GM06990 (cell line): ENCODE measurements around the gene MDFIC.

ENCODE experiments used
- DNase-seq: peaks from one replicate; pipeline ENCODE4 v3.0.0-alpha.2; 2011; ENCODE audit not compliant: insufficient read length; ENCODE audit errors: extremely low read depth
- H3K27me3 ChIP-seq: replicated peaks from 2 replicates; pipeline ENCODE4 v1.6.0; 2011; ENCODE audit warnings: low read length; ENCODE audit not compliant: control insufficient read depth, insufficient read depth
- H3K36me3 ChIP-seq: 2 replicates; pipeline ENCODE4 v1.5.1; 2011; ENCODE audit warnings: low read length; ENCODE audit not compliant: control insufficient read depth, insufficient read depth
- H3K4me3 ChIP-seq: replicated peaks from 2 replicates; pipeline ENCODE4 v1.5.1; 2011; ENCODE audit warnings: low read depth, mild to moderate bottlenecking, control low read depth, low read length
- CTCF ChIP-seq: IDR thresholded peaks from 2 replicates; pipeline ENCODE4 v1.5.1; 2011; ENCODE audit warnings: low read length, control low read depth, mild to moderate bottlenecking, inconsistent platforms; ENCODE audit not compliant: insufficient read depth, poor library complexity, severe bottlenecking

MDFIC gene

GRCh38 chr7:114943530-114943929 is 21.6 kb downstream of the MDFIC start:
- no peak for DNase-seq
- TF ChIP-seq CTCF = no peak
- Histone ChIP-seq H3K27me3 (no peaks in the 10 kb centered on the region), H3K36me3 (peaks cover 4% of the 10 kb centered on the region), H3K4me3 (no peak overlapping the region)

- no peak for DNase-seq
- Histone ChIP-seq H3K36me3 (peaks cover 4% of the 10 kb centered on the region), H3K4me3 (no peak overlapping the region), H3K27me3 (no peaks in the 10 kb centered on the region)
- no peak for TF ChIP-seq CTCF
These were observed 22.3 kb downstream of the MDFIC start for GRCh38 chr7:114943953-114944744.

- no peak overlapping the region for H3K4me3 ChIP-seq
These were observed 23.1 kb downstream of the MDFIC start for GRCh38 chr7:114944745-114945625.

GRCh38 chr7:114949231-114949630 is 27.3 kb downstream of the MDFIC start:
- no peak for DNase-seq
- no peaks in the 10 kb centered on the region for H3K27me3 ChIP-seq
- no peak for TF ChIP-seq CTCF
- H3K36me3 ChIP-seq = peaks cover 8% of the 10 kb centered on the region
- H3K4me3 ChIP-seq = no peak overlapping the region

More at GRCh38 chr7:114944745-114945625, 23.1 kb downstream of the MDFIC start:
- no peak for TF ChIP-seq CTCF
- Histone ChIP-seq H3K36me3 (peaks cover 6% of the 10 kb centered on the region), H3K27me3 (no peaks in the 10 kb centered on the region)
- DNase-seq = no peak

GRCh38 chr7:114952296-114952695 is 30.4 kb downstream of the MDFIC start:
- no peak for TF ChIP-seq CTCF
- no peak for DNase-seq
- H3K4me3 ChIP-seq = no peak overlapping the region
- H3K27me3 ChIP-seq = no peaks in the 10 kb centered on the region
- peaks cover 3% of the 10 kb centered on the region for H3K36me3 ChIP-seq
